ENCODE data around the gene UBL3.

Gene UBL3

GRCh38 chr13:29882076-29882475 lies 31.7 kb upstream of the UBL3 start:
- no peak overlapping the region for H3K27ac ChIP-seq
- H4K20me1 ChIP-seq (ENCODE audit: insufficient read depth), result no peaks in the 10 kb centered on the region
- H2AFZ ChIP-seq (ENCODE audit: low read depth), result no peak overlapping the region
- no peaks in the 10 kb centered on the region for H3K36me3 ChIP-seq (ENCODE audit: insufficient read depth)
- TF ChIP-seq CTCF (conservative IDR thresholded peaks at IDR 0.05; ENCODE audit: low read depth, low read length), result no peak
- H3K27me3 ChIP-seq (ENCODE audit: insufficient read depth, low read depth), result no peaks in the 10 kb centered on the region
- no peak overlapping the region for H3K4me3 ChIP-seq (IDR thresholded peaks at IDR 0.05; ENCODE audit: insufficient read depth, low read depth, low read length)
- no peaks in the 10 kb centered on the region for H3K79me2 ChIP-seq (ENCODE audit: insufficient read depth, low read depth)
- no peak overlapping the region for H3K9ac ChIP-seq
- H3K4me1 ChIP-seq (ENCODE audit: low read depth, poor library complexity, severe bottlenecking), result no peaks in the 10 kb centered on the region
- no peak overlapping the region for H3K4me2 ChIP-seq

GRCh38 chr13:29878101-29878500 lies 27.7 kb upstream of the UBL3 start:
- TF ChIP-seq CTCF (conservative IDR thresholded peaks at IDR 0.05; ENCODE audit: low read depth, low read length), result no peak
- no peaks in the 10 kb centered on the region for H4K20me1 ChIP-seq (ENCODE audit: insufficient read depth)
- H3K9ac ChIP-seq, result no peak overlapping the region
- no peaks in the 10 kb centered on the region for H3K27me3 ChIP-seq (ENCODE audit: insufficient read depth, low read depth)
- no peaks in the 10 kb centered on the region for H3K79me2 ChIP-seq (ENCODE audit: insufficient read depth, low read depth)
- H3K4me1 ChIP-seq (ENCODE audit: low read depth, poor library complexity, severe bottlenecking), result no peaks in the 10 kb centered on the region
- H3K36me3 ChIP-seq (ENCODE audit: insufficient read depth), result no peaks in the 10 kb centered on the region
- no peak overlapping the region for H2AFZ ChIP-seq (ENCODE audit: low read depth)
- no peak overlapping the region for H3K27ac ChIP-seq
- no peak overlapping the region for H3K4me3 ChIP-seq (IDR thresholded peaks at IDR 0.05; ENCODE audit: insufficient read depth, low read depth, low read length)
- no peak overlapping the region for H3K4me2 ChIP-seq

- Histone ChIP-seq H3K9ac (no peak overlapping the region), H3K79me2 (ENCODE audit: insufficient read depth, low read depth) (no peaks in the 10 kb centered on the region), H3K27ac (no peak overlapping the region), H3K4me3 (IDR thresholded peaks at IDR 0.05; ENCODE audit: insufficient read depth, low read depth, low read length) (no peak overlapping the region), H3K27me3 (ENCODE audit: insufficient read depth, low read depth) (no peaks in the 10 kb centered on the region), H4K20me1 (ENCODE audit: insufficient read depth) (no peaks in the 10 kb centered on the region), H2AFZ (ENCODE audit: low read depth) (no peak overlapping the region), H3K4me2 (no peak overlapping the region), H3K4me1 (ENCODE audit: low read depth, poor library complexity, severe bottlenecking) (no peaks in the 10 kb centered on the region), H3K36me3 (ENCODE audit: insufficient read depth) (no peaks in the 10 kb centered on the region)
- no peak for TF ChIP-seq CTCF (conservative IDR thresholded peaks at IDR 0.05; ENCODE audit: low read depth, low read length)
Measured at GRCh38 chr13:29877456-29878078, 27.1 kb upstream of the UBL3 start.

GRCh38 chr13:29875646-29876045 lies 25.2 kb upstream of the UBL3 start:
- H3K4me1 ChIP-seq (ENCODE audit: low read depth, poor library complexity, severe bottlenecking), result no peaks in the 10 kb centered on the region
- no peak overlapping the region for H2AFZ ChIP-seq (ENCODE audit: low read depth)
- no peaks in the 10 kb centered on the region for H3K36me3 ChIP-seq (ENCODE audit: insufficient read depth)
- TF ChIP-seq CTCF (conservative IDR thresholded peaks at IDR 0.05; ENCODE audit: low read depth, low read length), result no peak
- H3K4me3 ChIP-seq (IDR thresholded peaks at IDR 0.05; ENCODE audit: insufficient read depth, low read depth, low read length), result no peak overlapping the region
- no peaks in the 10 kb centered on the region for H3K27me3 ChIP-seq (ENCODE audit: insufficient read depth, low read depth)
- no peaks in the 10 kb centered on the region for H4K20me1 ChIP-seq (ENCODE audit: insufficient read depth)
- H3K79me2 ChIP-seq (ENCODE audit: insufficient read depth, low read depth), result no peaks in the 10 kb centered on the region
- no peak overlapping the region for H3K9ac ChIP-seq
- no peak overlapping the region for H3K27ac ChIP-seq
- no peak overlapping the region for H3K4me2 ChIP-seq

Measured in KMS-11 (cell line).